ENCODE results near the gene TXNDC8.
"Not testable (repeated sequence)": the region's sequence is repeated elsewhere in the genome, so short reads cannot be mapped to it uniquely, and the experiment has no call there.

Gene TXNDC8

GRCh38 chr9:110337727-110338126 lies at the start of gene TXNDC8:
Gene TXNDC8, minus strand, starts transcription at chr9:110337863.
- no peak for DNase-seq

GRCh38 chr9:110383491-110383890 lies 45.8 kb upstream of the TXNDC8 start:
- no peak for DNase-seq

GRCh38 chr9:110382731-110383130 lies 45.1 kb upstream of the TXNDC8 start:
- no peak for DNase-seq

- DNase-seq, result no peak
Observed at GRCh38 chr9:110371411-110372007, 33.8 kb upstream of the TXNDC8 start.

- no peak for DNase-seq
Observed at GRCh38 chr9:110370315-110370714, 32.7 kb upstream of the TXNDC8 start.

GRCh38 chr9:110364451-110364850 lies 26.8 kb upstream of the TXNDC8 start:
- DNase-seq, result no peak

- DNase-seq, result not testable (repeated sequence)
Observed at GRCh38 chr9:110358992-110359391, 21.3 kb upstream of the TXNDC8 start.

GRCh38 chr9:110357505-110357904 lies 19.8 kb upstream of the TXNDC8 start:
- no peak for DNase-seq

- no peak for DNase-seq
Observed at GRCh38 chr9:110356639-110357395, 19.2 kb upstream of the TXNDC8 start.

- no peak for DNase-seq
Observed at GRCh38 chr9:110355911-110356310, 18.2 kb upstream of the TXNDC8 start.

GRCh38 chr9:110351009-110351467 lies 13.4 kb upstream of the TXNDC8 start:
- no peak for DNase-seq

GRCh38 chr9:110346325-110346724 lies 8.7 kb upstream of the TXNDC8 start:
- no peak for DNase-seq

- DNase-seq, result no peak
Observed at GRCh38 chr9:110344821-110345220, 7.2 kb upstream of the TXNDC8 start.

GRCh38 chr9:110343551-110343950 lies 5.9 kb upstream of the TXNDC8 start:
- DNase-seq, result no peak

GRCh38 chr9:110340306-110340705 lies 2.6 kb upstream of the TXNDC8 start:
- DNase-seq, result no peak

- no peak for DNase-seq
Observed at GRCh38 chr9:110338143-110338542, 480 bp upstream of the TXNDC8 start.

GRCh38 chr9:110336363-110336762 lies 1.3 kb downstream of the TXNDC8 start:
- DNase-seq, result no peak

- DNase-seq, result no peak
Observed at GRCh38 chr9:110334871-110335270, 2.8 kb downstream of the TXNDC8 start.

GRCh38 chr9:110334183-110334582 lies 3.5 kb downstream of the TXNDC8 start:
- DNase-seq, result no peak

GRCh38 chr9:110332766-110333165 lies 4.9 kb downstream of the TXNDC8 start:
- DNase-seq, result no peak

GRCh38 chr9:110330484-110331105 lies 7.1 kb downstream of the TXNDC8 start:
- no peak for DNase-seq

GRCh38 chr9:110329639-110330230 lies 7.9 kb downstream of the TXNDC8 start:
- DNase-seq, result no peak

- no peak for DNase-seq
Observed at GRCh38 chr9:110328763-110329162, 8.9 kb downstream of the TXNDC8 start.

GRCh38 chr9:110327716-110328115 lies 9.9 kb downstream of the TXNDC8 start:
- no peak for DNase-seq
